ENCODE results near the gene SH3TC2.

DNA sequence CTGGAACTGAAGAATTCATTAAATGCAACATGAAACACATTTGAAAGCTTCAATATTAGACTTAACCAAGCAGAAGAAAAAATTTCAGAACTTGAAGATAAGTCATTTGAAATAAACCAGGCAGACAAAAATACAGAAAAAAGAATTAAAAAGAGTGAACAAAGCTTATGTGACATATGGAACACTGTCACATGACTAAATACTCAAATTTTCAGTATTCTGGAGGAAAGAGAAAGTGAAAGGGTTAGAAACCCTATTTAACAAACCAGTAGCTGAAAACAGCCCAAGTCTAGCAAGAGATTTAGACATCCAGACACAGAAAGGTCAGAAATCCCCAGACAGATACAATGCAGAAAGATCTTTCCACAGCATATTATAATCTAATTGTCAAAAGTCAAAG is 37.1 kb upstream of the SH3TC2 start:
- TF ChIP-seq, protein P1, sequence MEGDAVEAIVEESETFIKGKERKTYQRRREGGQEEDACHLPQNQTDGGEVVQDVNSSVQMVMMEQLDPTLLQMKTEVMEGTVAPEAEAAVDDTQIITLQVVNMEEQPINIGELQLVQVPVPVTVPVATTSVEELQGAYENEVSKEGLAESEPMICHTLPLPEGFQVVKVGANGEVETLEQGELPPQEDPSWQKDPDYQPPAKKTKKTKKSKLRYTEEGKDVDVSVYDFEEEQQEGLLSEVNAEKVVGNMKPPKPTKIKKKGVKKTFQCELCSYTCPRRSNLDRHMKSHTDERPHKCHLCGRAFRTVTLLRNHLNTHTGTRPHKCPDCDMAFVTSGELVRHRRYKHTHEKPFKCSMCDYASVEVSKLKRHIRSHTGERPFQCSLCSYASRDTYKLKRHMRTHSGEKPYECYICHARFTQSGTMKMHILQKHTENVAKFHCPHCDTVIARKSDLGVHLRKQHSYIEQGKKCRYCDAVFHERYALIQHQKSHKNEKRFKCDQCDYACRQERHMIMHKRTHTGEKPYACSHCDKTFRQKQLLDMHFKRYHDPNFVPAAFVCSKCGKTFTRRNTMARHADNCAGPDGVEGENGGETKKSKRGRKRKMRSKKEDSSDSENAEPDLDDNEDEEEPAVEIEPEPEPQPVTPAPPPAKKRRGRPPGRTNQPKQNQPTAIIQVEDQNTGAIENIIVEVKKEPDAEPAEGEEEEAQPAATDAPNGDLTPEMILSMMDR (IDR thresholded peaks at IDR 0.05): no peak
- no peak for TF ChIP-seq POLR2A (IDR thresholded peaks at IDR 0.05)
